ENCODE results near the gene AK8. TPM values are rescaled to one million over a fixed set of nuclear protein-coding genes. Genes with fewer than 3 reads are reported as not detected.

Gene AK8
- total RNA-seq, 1 donor from 2014 or later, result 2.1 TPM

DNA sequence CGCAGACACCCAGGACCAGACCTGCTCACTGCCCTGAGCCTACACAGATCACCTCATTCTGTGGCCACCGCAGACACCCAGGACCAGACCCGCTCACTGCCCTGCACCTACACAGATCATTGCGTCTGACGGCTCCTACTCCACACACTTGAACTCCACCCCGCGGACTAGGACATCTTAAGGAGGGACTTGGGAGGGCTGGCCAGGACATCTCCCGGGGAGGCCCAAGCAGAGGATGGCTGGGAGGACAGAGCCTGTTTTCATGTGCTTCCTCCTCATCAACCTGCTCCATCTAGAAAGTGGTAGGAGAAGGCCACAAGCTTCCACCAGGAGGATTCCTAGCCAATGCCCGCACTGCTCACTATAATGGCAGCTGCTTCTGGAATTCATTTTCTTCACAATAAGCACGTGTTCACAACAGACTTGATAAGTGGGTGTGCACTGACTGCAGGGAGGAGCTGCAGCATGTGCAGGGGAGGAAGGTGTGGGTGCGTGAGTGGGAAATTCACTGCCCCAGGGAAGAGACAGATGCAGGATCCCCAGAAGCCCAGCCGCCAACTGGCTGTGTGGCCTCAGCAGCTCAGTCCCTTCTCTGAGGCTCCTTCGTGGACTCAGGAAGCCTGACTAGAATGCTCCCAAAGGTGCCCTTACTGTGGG, 64.8 kb downstream of the AK8 start:
- H3K36me3 Mint-ChIP-seq, result peaks cover 5% of the 10 kb centered on the region
- TF ChIP-seq, protein P1, sequence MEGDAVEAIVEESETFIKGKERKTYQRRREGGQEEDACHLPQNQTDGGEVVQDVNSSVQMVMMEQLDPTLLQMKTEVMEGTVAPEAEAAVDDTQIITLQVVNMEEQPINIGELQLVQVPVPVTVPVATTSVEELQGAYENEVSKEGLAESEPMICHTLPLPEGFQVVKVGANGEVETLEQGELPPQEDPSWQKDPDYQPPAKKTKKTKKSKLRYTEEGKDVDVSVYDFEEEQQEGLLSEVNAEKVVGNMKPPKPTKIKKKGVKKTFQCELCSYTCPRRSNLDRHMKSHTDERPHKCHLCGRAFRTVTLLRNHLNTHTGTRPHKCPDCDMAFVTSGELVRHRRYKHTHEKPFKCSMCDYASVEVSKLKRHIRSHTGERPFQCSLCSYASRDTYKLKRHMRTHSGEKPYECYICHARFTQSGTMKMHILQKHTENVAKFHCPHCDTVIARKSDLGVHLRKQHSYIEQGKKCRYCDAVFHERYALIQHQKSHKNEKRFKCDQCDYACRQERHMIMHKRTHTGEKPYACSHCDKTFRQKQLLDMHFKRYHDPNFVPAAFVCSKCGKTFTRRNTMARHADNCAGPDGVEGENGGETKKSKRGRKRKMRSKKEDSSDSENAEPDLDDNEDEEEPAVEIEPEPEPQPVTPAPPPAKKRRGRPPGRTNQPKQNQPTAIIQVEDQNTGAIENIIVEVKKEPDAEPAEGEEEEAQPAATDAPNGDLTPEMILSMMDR (IDR thresholded peaks at IDR 0.05; ENCODE audit: unreplicated experiment), result no peak
- peaks cover 14% of the 10 kb centered on the region for H3K9me3 Mint-ChIP-seq
- H3K27ac Mint-ChIP-seq, result no peak overlapping the region
- H3K4me1 Mint-ChIP-seq, result peaks cover 7% of the 10 kb centered on the region
- no peak for DNase-seq (ENCODE audit: low spot score in 2 of 2, unreplicated experiment in 2 of 2)
- H3K4me3 Mint-ChIP-seq, result no peak overlapping the region
- H3K27me3 Mint-ChIP-seq (ENCODE audit: low read depth), result peaks cover 2% of the 10 kb centered on the region

DNA sequence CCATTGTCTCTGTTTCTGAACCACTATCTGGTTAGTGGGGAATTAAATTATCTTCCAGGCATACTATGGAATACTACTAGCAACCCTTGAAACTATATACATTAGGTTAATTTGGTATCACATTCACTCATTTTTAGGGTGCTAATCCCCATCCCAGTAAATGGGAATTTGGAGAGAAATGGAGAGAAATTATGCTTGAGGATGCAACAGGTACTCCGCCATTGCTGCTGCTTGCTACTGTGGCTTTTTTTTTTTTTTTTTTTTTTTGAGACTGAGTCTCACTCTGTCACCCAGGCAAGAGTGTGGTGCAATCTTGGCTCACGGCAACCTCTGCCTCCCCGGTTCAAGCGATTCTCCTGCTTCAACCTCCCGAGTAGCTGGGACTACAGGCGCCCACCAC, 66.1 kb downstream of the AK8 start:
- H3K27ac Mint-ChIP-seq, result no peak overlapping the region
- DNase-seq (ENCODE audit: low spot score in 2 of 2, unreplicated experiment in 2 of 2), result no peak
- peaks cover 18% of the 10 kb centered on the region for H3K4me1 Mint-ChIP-seq
- TF ChIP-seq, protein P1 (IDR thresholded peaks at IDR 0.05; ENCODE audit: unreplicated experiment), result no peak
- H3K27me3 Mint-ChIP-seq (ENCODE audit: low read depth), result no peaks in the 10 kb centered on the region
- H3K36me3 Mint-ChIP-seq, result no peaks in the 10 kb centered on the region
- H3K4me3 Mint-ChIP-seq, result no peak overlapping the region
- H3K9me3 Mint-ChIP-seq, result peaks cover 4% of the 10 kb centered on the region

DNA sequence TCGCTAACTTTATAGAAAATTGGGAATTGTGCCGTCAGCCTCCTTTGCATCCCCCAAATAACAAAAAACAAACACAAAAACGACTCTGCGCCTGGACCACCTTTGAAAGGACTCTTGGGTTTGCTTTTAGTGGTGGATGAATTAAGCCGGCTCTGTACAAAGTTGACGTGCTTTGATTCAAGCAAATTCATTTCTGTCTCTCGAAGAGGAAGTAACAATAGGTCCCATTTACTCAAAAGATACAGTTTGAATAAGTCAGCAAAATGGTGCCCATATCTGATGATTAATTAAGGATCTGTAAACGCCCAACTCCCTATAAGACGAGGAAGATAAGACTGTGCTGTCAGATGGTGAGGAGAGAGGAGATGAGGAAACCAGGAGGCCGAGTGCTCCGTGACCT, 67.8 kb downstream of the AK8 start:
- TF ChIP-seq, protein P1 (IDR thresholded peaks at IDR 0.05; ENCODE audit: unreplicated experiment), result no peak

DNA sequence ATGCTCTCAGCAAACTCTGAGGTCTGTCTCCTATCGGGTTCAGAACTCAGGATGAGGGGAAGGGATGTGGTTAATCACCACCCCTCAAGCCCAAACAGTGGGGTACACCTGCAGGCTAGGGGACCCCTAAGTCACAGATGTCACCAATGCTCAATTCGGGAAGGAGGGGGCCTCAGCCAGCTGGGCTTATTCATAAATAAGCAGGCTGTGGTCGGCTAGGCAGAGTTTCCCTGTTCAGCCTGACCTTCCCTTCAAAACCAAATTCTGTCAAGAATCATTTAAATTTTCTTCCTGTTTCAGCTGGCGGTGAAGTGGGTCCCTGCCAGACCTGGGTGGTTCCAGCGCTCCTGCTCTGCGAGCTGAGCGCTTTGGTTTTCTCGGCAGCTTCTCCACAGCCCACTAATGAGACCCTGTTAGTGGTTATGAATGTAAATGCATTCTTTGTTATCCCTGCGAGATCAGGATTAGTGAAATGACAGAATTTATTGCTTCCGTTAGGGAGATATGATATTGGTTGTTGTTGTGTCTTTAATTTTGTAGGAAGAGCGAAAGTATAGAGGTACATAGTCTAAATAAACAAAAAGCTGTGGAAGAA, 68.3 kb downstream of the AK8 start:
- no peak for DNase-seq (ENCODE audit: low spot score in 2 of 2, unreplicated experiment in 2 of 2)
- H3K4me3 Mint-ChIP-seq, result no peak overlapping the region
- TF ChIP-seq, protein P1 (IDR thresholded peaks at IDR 0.05; ENCODE audit: unreplicated experiment), result no peak
- no peaks in the 10 kb centered on the region for H3K9me3 Mint-ChIP-seq
- H3K36me3 Mint-ChIP-seq, result no peaks in the 10 kb centered on the region
- H3K27me3 Mint-ChIP-seq (ENCODE audit: low read depth), result no peaks in the 10 kb centered on the region
- H3K4me1 Mint-ChIP-seq, result peaks cover 40% of the 10 kb centered on the region
- no peak overlapping the region for H3K27ac Mint-ChIP-seq

More for the DNA sequence above, 67.8 kb downstream of the AK8 start:
- Mint-ChIP-seq H3K27me3 (ENCODE audit: low read depth) (no peaks in the 10 kb centered on the region), H3K4me1 (peaks cover 35% of the 10 kb centered on the region), H3K9me3 (no peaks in the 10 kb centered on the region), H3K4me3 (no peak overlapping the region), H3K36me3 (no peaks in the 10 kb centered on the region), H3K27ac (no peak overlapping the region)
- DNase-seq (ENCODE audit: low spot score in 2 of 2, unreplicated experiment in 2 of 2), result no peak

DNA sequence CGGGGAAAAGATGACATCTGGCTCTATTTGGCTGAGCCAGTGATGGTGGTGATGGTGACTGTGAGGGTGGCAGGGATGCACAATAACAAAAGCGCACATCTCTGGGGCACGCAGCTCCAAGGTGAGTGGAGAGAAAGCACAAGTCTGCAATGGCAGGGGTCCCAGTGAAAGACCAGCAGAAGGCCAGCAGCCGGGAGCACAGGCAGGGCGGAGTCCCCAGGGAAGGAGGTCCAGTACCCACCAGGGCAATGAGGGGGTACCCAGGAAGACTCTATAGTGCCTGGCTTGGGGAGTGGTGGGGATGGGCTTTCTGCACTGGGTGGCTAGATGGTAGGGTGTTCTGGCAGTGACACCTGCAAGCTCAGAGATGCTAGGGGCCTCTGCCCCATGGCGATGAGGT, 69.4 kb downstream of the AK8 start:
- H3K36me3 Mint-ChIP-seq, result no peaks in the 10 kb centered on the region
- no peak for DNase-seq (ENCODE audit: low spot score in 2 of 2, unreplicated experiment in 2 of 2)
- H3K27me3 Mint-ChIP-seq (ENCODE audit: low read depth), result no peaks in the 10 kb centered on the region
- H3K4me3 Mint-ChIP-seq, result no peak overlapping the region
- TF ChIP-seq, protein P1 (IDR thresholded peaks at IDR 0.05; ENCODE audit: unreplicated experiment), result no peak
- peaks cover 44% of the 10 kb centered on the region for H3K4me1 Mint-ChIP-seq
- H3K27ac Mint-ChIP-seq, result no peak overlapping the region
- no peaks in the 10 kb centered on the region for H3K9me3 Mint-ChIP-seq
